ENCODE results near the gene CLMN. TPM values are rescaled to one million over a fixed set of nuclear protein-coding genes. Genes with fewer than 3 reads are reported as not detected.

Gene CLMN
- total and polyA plus RNA-seq, 2 of the 13 experiments (the other 11 are each of a cell fraction or from before 2014, with no cell fraction given): 15.1 to 16.7 TPM

GRCh38 chr14:95164506-95164905, 155.2 kb downstream of the CLMN start (continued):
- TF ChIP-seq, protein P1, sequence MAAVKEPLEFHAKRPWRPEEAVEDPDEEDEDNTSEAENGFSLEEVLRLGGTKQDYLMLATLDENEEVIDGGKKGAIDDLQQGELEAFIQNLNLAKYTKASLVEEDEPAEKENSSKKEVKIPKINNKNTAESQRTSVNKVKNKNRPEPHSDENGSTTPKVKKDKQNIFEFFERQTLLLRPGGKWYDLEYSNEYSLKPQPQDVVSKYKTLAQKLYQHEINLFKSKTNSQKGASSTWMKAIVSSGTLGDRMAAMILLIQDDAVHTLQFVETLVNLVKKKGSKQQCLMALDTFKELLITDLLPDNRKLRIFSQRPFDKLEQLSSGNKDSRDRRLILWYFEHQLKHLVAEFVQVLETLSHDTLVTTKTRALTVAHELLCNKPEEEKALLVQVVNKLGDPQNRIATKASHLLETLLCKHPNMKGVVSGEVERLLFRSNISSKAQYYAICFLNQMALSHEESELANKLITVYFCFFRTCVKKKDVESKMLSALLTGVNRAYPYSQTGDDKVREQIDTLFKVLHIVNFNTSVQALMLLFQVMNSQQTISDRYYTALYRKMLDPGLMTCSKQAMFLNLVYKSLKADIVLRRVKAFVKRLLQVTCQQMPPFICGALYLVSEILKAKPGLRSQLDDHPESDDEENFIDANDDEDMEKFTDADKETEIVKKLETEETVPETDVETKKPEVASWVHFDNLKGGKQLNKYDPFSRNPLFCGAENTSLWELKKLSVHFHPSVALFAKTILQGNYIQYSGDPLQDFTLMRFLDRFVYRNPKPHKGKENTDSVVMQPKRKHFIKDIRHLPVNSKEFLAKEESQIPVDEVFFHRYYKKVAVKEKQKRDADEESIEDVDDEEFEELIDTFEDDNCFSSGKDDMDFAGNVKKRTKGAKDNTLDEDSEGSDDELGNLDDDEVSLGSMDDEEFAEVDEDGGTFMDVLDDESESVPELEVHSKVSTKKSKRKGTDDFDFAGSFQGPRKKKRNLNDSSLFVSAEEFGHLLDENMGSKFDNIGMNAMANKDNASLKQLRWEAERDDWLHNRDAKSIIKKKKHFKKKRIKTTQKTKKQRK (IDR thresholded peaks at IDR 0.05; ENCODE audit: low read length): no peak
- no peak for TF ChIP-seq ONECUT2 (CRISPR knock-in tag; IDR thresholded peaks at IDR 0.05)
- TF ChIP-seq ZKSCAN1 (IDR thresholded peaks at IDR 0.05; ENCODE audit: low read length): no peak

DNA sequence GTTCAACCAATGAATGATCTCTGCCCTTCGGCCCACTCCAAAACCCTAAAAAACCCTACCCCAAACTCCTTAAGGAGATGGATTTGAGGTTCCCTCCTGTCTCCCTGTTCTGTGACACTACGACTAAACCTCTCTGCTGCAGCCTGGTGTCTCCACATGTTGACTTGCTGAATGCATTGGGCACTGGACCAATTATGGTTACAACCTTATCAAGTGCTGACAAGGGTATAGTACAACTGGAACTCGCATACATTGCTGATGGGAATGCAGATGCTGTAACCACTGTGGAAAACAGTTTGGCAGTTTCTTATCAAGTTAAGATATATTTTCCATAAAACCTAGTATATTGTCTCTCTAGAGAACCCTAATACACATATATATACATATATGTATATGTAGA, 156.0 kb downstream of the CLMN start:
- BruUV-seq (replicated peaks): no TSS peak
- CTCF ChIA-PET (ENCODE audit: low intra/inter-chr PET ratio, low total read pairs): no interaction called here
- POLR2A ChIA-PET: no interaction called here
- TF ChIP-seq, protein P2, sequence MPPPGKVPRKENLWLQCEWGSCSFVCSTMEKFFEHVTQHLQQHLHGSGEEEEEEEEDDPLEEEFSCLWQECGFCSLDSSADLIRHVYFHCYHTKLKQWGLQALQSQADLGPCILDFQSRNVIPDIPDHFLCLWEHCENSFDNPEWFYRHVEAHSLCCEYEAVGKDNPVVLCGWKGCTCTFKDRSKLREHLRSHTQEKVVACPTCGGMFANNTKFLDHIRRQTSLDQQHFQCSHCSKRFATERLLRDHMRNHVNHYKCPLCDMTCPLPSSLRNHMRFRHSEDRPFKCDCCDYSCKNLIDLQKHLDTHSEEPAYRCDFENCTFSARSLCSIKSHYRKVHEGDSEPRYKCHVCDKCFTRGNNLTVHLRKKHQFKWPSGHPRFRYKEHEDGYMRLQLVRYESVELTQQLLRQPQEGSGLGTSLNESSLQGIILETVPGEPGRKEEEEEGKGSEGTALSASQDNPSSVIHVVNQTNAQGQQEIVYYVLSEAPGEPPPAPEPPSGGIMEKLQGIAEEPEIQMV (CRISPR knock-in tag; IDR thresholded peaks at IDR 0.05; ENCODE audit: low read depth): no peak
- TF ChIP-seq NFYC (CRISPR knock-in tag; IDR thresholded peaks at IDR 0.05) (no peak), ZNF180 (CRISPR knock-in tag; IDR thresholded peaks at IDR 0.05; ENCODE audit: borderline replicate concordance, low read depth) (no peak), KLF15 (CRISPR knock-in tag; IDR thresholded peaks at IDR 0.05; ENCODE audit: borderline replicate concordance) (no peak), ZNF549 (CRISPR knock-in tag; IDR thresholded peaks at IDR 0.05) (no peak), JARID2 (CRISPR knock-in tag; IDR thresholded peaks at IDR 0.05; ENCODE audit: insufficient replicate concordance) (no peak), POGZ (CRISPR knock-in tag; IDR thresholded peaks at IDR 0.05) (no peak), FOXM1 (CRISPR knock-in tag; IDR thresholded peaks at IDR 0.05) (no peak), PCBP1 (IDR thresholded peaks at IDR 0.05; ENCODE audit: borderline replicate concordance, low read depth, low read length) (no peak), ZNF136 (CRISPR knock-in tag; IDR thresholded peaks at IDR 0.05; ENCODE audit: low read depth) (no peak), ZNF260 (CRISPR knock-in tag; IDR thresholded peaks at IDR 0.05; ENCODE audit: borderline replicate concordance, low read depth) (no peak)
- TF ChIP-seq, protein P3, sequence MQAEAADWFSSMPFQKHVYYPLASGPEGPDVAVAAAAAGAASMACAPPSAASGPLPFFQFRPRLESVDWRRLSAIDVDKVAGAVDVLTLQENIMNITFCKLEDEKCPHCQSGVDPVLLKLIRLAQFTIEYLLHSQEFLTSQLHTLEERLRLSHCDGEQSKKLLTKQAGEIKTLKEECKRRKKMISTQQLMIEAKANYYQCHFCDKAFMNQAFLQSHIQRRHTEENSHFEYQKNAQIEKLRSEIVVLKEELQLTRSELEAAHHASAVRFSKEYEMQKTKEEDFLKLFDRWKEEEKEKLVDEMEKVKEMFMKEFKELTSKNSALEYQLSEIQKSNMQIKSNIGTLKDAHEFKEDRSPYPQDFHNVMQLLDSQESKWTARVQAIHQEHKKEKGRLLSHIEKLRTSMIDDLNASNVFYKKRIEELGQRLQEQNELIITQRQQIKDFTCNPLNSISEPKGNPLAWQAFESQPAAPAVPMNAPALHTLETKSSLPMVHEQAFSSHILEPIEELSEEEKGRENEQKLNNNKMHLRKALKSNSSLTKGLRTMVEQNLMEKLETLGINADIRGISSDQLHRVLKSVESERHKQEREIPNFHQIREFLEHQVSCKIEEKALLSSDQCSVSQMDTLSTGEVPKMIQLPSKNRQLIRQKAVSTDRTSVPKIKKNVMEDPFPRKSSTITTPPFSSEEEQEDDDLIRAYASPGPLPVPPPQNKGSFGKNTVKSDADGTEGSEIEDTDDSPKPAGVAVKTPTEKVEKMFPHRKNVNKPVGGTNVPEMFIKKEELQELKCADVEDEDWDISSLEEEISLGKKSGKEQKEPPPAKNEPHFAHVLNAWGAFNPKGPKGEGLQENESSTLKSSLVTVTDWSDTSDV (CRISPR knock-in tag; IDR thresholded peaks at IDR 0.05): no peak

More for the DNA sequence above, 156.0 kb downstream of the CLMN start:
- ATAC-seq (no peak), DNase-seq (ENCODE audit: low spot score) (no peak), FAIRE-seq (no peak)
- no peak overlapping the region for H3K9ac ChIP-seq (ENCODE audit: insufficient read depth, low read depth, low read length)
- no peaks in the 10 kb centered on the region for H3K79me2 ChIP-seq (ENCODE audit: insufficient read depth, low read length)
- no peaks in the 10 kb centered on the region for H4K20me1 ChIP-seq (ENCODE audit: insufficient read depth, low read length)
- H3K27me3 ChIP-seq (ENCODE audit: control insufficient read depth in 1 of 2, insufficient read depth in 2 of 2, low read length in 2 of 2): no peaks in the 10 kb centered on the region
- no peak overlapping the region for H3K4me2 ChIP-seq (ENCODE audit: low read depth, low read length)
- peaks cover 14% of the 10 kb centered on the region for H3K4me1 ChIP-seq (ENCODE audit: insufficient read depth, low read length)
- H3K36me3 ChIP-seq (replicated peaks in 1 of 2; ENCODE audit: control insufficient read depth in 1 of 2, insufficient read depth in 2 of 2, low read length in 2 of 2): no peaks in the 10 kb centered on the region
- H2AFZ ChIP-seq (ENCODE audit: low read length): no peak overlapping the region
- in situ Hi-C loops (cut with HindIII; ENCODE audit: extremely low pct_ligation_motif_present, low pct_unique_long_range_greater_than_20kb) (no loop called here), intact Hi-C loops (cut with micrococcal nuclease; ENCODE audit: unreplicated experiment) (no loop called here)
- H3K9me3 ChIP-seq (ENCODE audit: low read length): peaks cover 10% of the 10 kb centered on the region; the same call in 1 of the 2 replicates
- WGBS (ENCODE audit: low lambda C conversion rate): 94% methylated on average over 3 of the region's 3 CpGs
- no peak overlapping the region for H3K4me3 ChIP-seq (replicated peaks in 1 of 3; ENCODE audit: insufficient read depth in 1 of 3, low read depth in 2 of 3, low read length in 3 of 3)
- no peak overlapping the region for H3K27ac ChIP-seq (ENCODE audit: extremely low read length, insufficient read depth, low read length)

All from HepG2 (cell line).